NCI-H1092 treated with DMSO at 0.1 percent for 48 hours (cell line): Measurements from ENCODE around the gene OSBPL5.

Experiments used
- DNase-seq: peaks from one replicate; lab custom pipeline; 2025; lab: John Stamatoyannopoulos, UW

OSBPL5 gene

DNA sequence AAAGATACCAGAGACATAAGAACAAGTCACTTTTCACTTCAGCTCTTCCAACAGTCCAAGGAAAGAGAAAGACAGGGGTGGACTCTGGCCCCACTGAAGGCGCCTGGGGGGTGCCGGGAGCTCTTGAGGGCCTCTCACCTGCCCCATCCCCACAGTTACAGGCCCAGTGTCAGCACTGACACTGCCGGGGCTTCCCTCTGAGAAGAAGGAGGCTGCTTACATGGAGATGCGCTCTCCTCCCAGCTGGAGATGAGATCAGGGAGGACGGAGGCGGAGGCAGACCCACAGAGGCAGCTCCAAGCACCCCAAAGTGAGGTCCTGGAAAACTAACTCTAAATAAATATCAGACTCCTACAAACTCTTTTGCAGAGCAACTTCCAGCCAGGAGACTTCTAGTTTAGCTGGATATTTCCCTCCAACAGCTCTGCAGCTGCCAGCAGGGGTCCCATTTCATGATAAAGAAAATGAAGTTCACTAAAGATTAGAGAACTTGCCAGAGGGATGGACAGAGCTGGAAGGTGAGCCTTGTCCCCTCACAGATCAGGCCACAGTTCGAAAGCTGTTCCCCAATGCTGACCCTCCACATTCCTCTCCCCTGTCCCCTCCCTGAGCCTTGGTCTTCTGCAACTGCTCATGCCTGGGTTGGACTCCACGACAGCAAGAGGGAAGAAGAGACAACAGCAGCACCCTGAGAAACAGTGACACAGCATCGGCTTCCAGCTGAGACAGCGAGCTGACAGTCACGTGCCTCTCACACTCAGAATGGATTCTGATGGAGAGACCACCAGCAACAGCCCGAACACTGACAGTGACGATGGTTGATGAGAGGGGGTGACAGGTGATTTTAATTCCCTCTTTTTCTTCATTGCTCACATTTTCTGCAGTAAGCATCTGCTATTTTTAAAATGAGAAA, 113.7 kb downstream of the OSBPL5 start:
- DNase-seq = no peak

DNA sequence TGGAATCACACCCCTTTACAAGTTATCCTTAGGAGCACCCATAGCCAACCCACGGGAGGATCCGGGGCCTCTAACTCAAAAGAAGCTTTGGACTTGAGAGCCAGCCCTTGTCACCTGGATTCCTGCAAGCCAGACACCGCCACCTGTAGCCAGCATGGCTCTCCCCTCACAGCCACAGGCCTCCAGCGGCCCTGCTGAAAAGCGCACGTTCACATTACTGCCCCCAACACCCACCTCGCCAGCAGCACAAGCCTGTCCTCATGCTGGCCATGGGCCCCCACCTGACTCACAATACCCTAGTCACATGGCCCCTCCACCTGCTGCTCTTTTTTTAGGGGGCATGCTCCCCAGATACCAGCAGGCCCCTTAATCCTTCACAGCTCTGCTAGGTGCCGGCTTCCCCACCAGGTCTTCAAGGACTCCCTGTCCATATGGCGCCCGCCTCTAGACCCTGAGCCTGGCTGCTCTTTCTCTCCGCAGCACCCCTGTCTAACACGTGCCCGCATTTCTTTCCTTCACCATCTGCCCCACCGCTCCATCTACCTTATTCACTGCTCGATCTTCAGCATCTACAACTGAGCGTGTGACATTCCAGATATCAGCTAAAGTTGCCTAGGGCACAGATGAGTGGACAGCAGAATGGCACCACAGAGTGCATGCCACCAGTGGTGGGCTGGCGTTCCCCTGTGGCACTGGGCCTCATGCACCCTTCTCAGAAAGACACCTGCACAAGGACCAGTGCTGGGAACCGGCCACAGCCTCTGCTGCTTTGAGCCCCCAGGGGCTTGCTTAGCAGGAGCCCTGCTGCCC, 114.5 kb downstream of the OSBPL5 start:
- DNase-seq = no peak

DNA sequence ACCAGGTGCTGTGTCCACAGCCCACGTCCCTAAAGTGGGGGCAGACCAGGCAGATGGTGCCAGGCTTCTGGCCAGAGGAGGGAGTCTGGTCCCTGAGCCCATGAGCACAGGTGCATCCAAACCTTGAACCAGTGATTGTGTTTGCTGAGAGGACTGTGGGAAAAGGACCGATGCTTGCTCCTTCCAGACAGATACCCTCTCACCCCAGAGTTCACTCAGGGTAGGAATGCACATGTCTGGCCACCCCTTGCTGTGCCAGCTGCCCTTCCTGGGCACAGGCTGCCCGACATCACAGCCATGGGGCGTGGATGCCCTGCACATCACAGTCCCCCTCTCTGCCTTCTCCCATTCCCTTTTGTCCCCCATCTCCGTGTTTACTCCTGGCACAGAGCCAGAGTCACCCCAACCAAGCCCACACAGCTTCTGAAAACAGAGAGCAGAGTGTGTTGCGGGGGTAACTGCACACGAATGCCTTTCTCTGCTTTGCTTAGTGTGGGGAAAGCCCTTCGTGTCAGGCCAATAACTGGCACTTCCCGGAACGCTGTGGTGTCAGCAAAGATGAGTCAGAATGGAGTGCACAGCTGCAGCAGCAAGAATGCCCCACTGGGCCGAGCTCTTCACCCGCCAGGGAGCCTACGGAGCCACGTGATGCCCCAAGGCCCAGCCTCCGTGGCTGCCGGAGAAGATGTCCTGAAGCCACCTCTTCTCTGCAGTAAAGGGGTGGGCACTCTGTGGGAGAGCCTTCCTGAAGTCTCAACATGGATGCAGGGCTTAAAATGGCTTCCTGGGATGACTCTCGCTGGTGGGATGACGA, 115.5 kb downstream of the OSBPL5 start:
- peak; percentile 47 for DNase-seq

DNA sequence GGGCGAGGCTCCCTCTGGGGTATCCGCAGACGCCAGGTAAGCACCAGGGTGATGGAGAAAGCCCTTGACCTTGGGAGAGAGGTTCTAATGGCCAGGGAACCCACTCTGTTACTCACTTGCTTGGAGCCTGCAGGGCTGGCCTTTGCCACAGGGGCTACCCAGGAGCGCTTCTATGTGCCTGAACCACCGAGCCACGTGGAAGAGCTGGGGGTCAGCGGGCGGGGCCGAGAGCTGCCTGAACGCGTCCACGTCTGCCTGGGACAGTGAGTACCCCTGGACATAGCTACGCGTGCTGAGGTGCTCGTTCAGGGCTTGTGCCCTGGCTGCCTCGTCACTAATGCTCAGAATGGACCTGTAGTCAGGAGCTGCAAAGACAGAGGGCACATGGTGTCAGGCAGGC, 117.5 kb downstream of the OSBPL5 start:
- DNase-seq = no peak

DNA sequence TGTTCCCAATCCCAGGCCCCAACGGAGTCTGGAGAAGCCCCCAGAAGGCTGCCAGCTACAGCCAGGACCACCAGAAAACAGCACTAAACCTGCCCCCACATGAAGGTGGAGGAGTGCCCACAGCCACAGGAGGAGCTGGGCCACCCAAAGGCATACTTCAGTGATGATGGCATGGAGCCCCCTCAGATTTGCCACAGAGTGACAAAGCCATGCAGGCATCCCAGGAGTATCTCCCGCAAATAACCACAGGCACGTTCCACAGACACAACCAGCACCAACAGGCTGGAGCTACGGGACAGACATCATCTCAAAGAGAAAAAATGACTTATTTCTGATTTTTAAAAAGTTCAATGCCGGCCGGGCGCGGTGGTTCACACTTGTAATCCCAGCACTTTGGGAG, 118.5 kb downstream of the OSBPL5 start:
- no peak for DNase-seq

DNA sequence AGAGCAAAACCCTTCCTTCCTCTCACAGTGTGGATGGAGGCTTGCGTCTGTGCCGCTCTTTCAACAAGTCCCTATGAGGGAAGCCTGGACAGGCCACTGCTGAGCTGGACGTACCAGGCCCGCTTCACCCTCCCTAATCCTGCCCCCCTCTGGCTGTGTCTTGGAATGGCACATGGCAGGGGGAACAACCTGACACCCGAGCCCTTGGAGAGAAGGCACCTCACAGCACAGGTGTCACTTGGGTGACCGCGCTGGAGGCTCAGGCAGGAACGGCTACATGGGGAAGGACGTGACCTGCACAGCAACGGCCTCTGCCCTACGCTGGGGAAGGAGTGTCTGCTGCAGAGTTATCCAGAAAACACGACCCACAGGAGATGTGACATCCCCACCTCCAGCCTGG, 118.9 kb downstream of the OSBPL5 start:
- no peak for DNase-seq

DNA sequence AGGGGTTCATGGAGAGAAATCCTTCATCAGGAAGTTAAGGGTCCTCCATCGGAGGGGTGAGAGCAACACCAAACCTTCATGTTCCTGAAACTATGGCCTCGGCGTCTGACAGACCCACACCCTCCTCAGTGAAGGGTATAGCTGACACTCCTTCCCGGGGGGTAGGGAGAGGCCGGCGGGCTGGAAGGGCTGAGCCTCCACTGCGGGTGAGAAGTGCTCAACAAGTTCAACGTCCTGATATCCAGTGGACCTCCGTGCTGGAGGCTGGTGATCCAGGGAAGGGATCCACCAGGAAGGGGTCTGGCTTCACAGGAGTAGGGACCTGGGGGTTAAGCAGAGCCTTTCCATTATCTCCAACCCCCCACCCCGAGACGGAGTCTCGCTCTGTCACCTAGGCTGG, 120.2 kb downstream of the OSBPL5 start:
- DNase-seq = no peak

DNA sequence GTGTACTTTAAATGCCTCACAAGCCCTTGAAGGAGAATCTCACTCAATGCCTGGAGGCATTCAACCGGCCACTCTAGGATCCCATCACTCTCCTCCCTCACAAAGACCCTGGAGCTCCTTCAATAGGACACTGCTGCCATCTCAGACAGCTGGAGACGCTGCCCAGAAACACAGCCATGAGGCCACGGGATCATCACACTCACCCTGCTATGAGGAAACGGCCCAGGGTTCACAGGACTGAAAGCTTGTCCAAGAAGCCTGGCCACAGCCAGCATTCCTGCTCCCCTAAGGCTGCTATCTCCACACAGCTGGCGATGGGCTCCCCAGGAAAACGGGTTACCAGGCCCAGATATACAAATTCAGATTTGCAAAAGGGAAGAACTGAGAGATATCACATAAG, 121.1 kb downstream of the OSBPL5 start:
- no peak for DNase-seq

DNA sequence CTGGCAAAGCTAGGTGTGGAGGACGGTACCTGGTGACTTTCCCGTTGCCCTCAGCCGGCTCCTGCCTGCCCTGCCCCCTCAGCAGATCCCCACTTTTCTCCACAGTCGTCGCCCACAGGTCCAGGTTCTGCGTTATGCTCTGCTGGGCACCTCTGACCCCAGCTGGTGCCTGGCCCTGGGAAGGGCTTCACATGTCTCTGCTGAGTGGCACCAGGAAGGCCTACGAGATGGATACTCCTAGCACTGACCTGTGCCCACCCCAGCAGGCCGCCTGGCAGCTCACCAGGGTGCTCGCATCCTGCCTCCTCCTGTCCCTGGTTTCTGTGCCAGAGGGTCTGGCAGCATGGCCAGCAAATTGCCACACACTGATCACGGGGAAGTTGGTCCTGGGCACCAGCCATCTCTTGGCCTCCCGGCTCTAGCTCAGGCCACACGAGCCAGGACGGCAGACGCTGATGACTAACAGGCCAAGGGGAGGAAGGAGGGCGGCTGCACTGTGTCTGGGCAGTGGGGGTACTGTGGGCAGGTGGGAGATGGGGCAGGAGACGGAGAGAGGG, 121.7 kb downstream of the OSBPL5 start:
- no peak for DNase-seq

DNA sequence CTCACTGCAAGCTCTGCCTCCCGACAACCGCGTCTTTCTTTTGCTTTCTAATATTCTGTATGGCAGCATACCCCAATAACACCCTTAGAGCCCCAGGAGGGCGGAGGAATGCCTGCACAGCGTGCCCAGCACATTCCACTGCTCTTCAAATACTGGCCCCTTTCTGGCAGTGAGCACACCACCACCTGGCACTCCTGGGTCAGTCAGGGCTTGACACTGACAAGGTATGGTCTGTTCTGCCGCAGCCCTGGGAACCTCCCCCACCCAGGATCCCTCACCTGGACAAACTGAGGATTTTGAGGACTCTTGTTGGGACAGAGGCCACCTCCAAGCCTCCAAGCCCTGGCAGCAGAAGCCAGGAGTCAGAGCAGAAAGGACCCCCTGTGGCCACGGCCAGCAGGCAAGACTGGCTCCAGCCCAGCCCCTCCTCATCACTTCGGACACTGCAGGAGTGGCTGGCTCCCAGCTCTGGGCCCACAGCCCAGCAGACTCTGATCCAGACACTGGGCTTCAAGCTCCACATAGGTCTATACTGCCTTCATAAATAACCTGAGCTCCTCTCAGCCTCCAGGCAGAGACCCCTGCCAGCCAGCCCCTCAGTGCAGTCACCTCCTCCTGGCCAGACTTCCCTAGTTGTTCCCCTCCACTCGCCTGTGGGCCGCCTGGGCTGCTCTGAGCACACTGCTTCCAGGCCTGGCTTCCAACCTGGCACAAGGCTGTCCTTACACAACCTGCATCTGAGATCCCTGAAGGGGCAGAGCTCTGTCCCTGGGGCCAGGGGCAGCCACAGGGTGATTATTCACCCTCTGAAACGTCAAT, 122.4 kb downstream of the OSBPL5 start:
- no peak for DNase-seq

DNA sequence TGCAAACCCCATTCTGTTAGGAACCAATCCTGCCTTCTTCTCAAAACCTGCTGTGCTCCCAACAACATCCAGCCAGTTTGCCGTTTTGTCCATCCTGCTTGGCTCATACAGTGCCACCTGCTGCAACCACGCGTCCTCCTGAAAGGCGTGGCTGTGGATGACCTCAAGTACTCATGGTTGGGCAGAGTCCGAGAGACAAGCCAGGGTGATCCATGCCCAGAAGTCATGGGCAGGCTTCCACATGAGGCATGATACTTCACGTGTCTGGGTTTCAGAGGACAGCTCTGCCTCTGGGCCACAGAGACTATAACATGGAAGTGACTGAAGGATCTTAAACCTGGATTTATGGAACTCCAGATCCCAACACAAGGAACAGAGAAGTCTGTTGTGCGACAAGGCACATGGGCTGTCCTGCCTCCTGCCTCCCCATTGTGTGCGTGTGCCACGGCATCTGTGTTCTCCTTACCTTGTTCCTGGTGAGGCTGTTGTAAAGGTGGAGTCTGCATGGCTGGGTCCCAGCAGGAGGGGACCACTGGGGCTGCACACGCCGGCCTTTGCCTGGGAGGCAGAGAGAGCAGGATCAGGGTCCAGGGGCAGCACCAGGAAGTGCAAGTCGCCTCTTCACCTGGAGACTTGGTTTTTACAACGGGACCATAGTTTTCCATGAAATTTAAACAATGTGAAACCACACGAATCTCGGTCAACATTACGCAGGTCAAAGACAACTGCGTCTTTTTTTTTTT, 123.2 kb downstream of the OSBPL5 start:
- DNase-seq = no peak

DNA sequence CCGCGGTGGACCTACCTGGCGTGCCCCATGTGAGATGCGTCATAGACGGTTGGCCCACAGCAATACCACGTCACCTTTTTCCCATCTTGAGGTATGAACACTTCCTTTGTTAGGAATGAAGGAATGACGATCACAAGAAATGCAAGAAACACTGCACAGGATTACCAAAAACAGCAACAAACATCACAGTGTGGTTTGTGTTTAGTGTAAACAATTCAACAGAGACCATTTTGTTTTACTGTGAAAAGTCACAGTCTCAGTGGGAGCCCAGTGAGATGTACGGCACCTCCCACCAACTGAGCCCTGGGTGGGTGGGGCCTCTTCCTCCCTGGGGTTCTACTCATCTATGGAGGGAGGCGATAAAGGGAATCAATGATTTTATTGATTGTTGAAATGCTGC, 124.2 kb downstream of the OSBPL5 start:
- DNase-seq = no peak

DNA sequence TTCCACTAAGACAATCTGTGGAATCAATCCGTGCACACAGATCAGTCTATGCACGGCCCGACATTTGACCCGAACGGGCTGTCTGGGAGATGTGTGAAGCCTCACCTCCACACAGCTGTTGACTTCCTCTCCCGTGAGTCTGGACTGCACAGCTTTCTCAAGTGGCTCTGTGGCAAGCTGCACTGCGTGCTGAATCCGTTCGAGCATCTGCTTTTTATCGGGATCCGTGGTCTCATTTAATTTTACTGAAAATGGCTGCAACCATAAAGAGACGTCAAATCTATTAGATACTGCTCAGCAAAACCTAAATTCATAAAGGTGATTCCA, 127.2 kb downstream of the OSBPL5 start:
- no peak for DNase-seq
